H1 (cell line): Measurements from ENCODE around the gene BABAM2. TPM values are rescaled to one million over a fixed set of nuclear protein-coding genes. Genes with fewer than 3 reads are reported as not detected.

ENCODE experiments used
- CTCF ChIA-PET: fragments of 300-600 bp; sonication (Branson Sonifier 250); formaldehyde crosslinking; loops from one replicate; lab custom pipeline; 2021; ENCODE audit not compliant: partially characterized antibody; lab: Charles Lee
- POLR2A ChIA-PET: fragments of 300-600 bp; sonication (Branson Sonifier 250); formaldehyde crosslinking; loops from one replicate; lab custom pipeline; 2021; ENCODE audit warnings: inconsistent platforms; ENCODE audit not compliant: partially characterized antibody; lab: Charles Lee
- DNase-seq, 2 experiments: peaks; one replicate each; pipeline versions ENCODE4 v3.0.0 to v3.0.0-alpha.2; 2010 to 2022; ENCODE audit warnings: low spot score in 2 of 2, low read depth in 1 of 2, mixed read lengths in 1 of 2
- FAIRE-seq: peaks from 2 replicates; lab custom pipeline; 2011; peaks lifted over from hg19 to GRCh38; lab: Jason Lieb, UNC
- H2AFZ ChIP-seq: 2 replicates; pipeline ENCODE4 v1.8.1; 2012; ENCODE audit warnings: low read length, inconsistent platforms
- H2AK5ac ChIP-seq: 2 replicates; pipeline ENCODE4 v1.6.1; 2013; ENCODE audit warnings: low read depth, low read length
- H2BK120ac ChIP-seq: replicated peaks from 2 replicates; pipeline ENCODE3; 2013; ENCODE audit warnings: low read depth, low read length, inconsistent platforms
- H2BK12ac ChIP-seq: 2 replicates; pipeline ENCODE4 v1.6.1; 2013; ENCODE audit warnings: low read depth, low read length
- H2BK15ac ChIP-seq: 2 replicates; pipeline ENCODE4 v1.6.1; 2013; ENCODE audit warnings: low read length
- H2BK20ac ChIP-seq: 2 replicates; pipeline ENCODE4 v1.6.1; 2013; ENCODE audit warnings: low read length
- H2BK5ac ChIP-seq: 2 replicates; pipeline ENCODE4 v1.6.1; 2013; ENCODE audit warnings: low read depth, low read length
- H3K14ac ChIP-seq: 2 replicates; pipeline ENCODE4 v1.6.1; 2013; ENCODE audit warnings: inconsistent platforms; ENCODE audit not compliant: insufficient read length
- H3K18ac ChIP-seq: 2 replicates; pipeline ENCODE4 v1.6.1; 2013; ENCODE audit warnings: low read length; ENCODE audit errors: extremely low read depth
- H3K23ac ChIP-seq: 2 replicates; pipeline ENCODE4 v1.6.1; 2013; ENCODE audit warnings: inconsistent platforms; ENCODE audit not compliant: insufficient read length
- H3K23me2 ChIP-seq: 2 replicates; pipeline ENCODE4 v1.6.1; 2013; ENCODE audit warnings: low read depth, low read length
- H3K27ac ChIP-seq: 2 replicates; pipeline ENCODE4 v1.6.1; 2011; ENCODE audit warnings: low read depth, low read length, inconsistent platforms
- H3K27me3 ChIP-seq, 4 experiments: replicated peaks in 1 of 4; 1 replicate in 1 of 4; 2 replicates in 3 of 4; pipeline versions ENCODE4 v1.6.1 to v1.8.1; 2011 to 2013; ENCODE audit warnings: low read length in 3 of 4, mild to moderate bottlenecking in 3 of 4, inconsistent platforms in 2 of 4, mixed read lengths in 2 of 4, moderate library complexity in 1 of 4; ENCODE audit not compliant: control insufficient read depth in 3 of 4, insufficient read depth in 3 of 4; ENCODE audit errors: extremely low read depth in 1 of 4
- H3K36me3 ChIP-seq, 4 experiments: 2 replicates each; pipeline versions ENCODE4 v1.6.1 to v1.8.1; 2011 to 2013; ENCODE audit warnings: mild to moderate bottlenecking in 4 of 4, low read length in 3 of 4, moderate library complexity in 2 of 4, control low read depth in 1 of 4, inconsistent platforms in 1 of 4; ENCODE audit not compliant: insufficient read depth in 4 of 4, control insufficient read depth in 2 of 4
- H3K4ac ChIP-seq: replicated peaks from 2 replicates; pipeline ENCODE3; 2013; ENCODE audit warnings: low read length, low read depth, mixed read lengths, inconsistent platforms; ENCODE audit not compliant: insufficient read length
- H3K4me1 ChIP-seq, 4 experiments: replicated peaks in 1 of 4; 1 replicate in 1 of 4; 2 replicates in 3 of 4; pipeline versions ENCODE4 v1.6.1 to v1.8.1; 2011 to 2013; ENCODE audit warnings: low read length in 3 of 4, inconsistent platforms in 2 of 4, mixed read lengths in 1 of 4; ENCODE audit not compliant: insufficient read depth in 4 of 4, control insufficient read depth in 3 of 4
- H3K4me2 ChIP-seq, 2 experiments: 2 replicates each; pipeline versions ENCODE4 v1.6.1 to v1.8.1; 2011 to 2013; ENCODE audit warnings: low read depth in 2 of 2, low read length in 2 of 2, control low read depth in 1 of 2, inconsistent platforms in 1 of 2, mild to moderate bottlenecking in 1 of 2; ENCODE audit not compliant: insufficient read depth in 1 of 2
- H3K4me3 ChIP-seq, 4 experiments: fragments of 200-600, 300-600 bp in 1 of 4; sonication (generic), shearing (Covaris generic), sonication (Bioruptor Twin) in 1 of 4; 2 replicates each; pipeline versions ENCODE4 v1.5.1 to v1.8.1; 2011 to 2016; ENCODE audit warnings: low read length in 4 of 4, low read depth in 3 of 4, control low read depth in 2 of 4, inconsistent platforms in 2 of 4, mild to moderate bottlenecking in 2 of 4, mixed read lengths in 1 of 4, moderate library complexity in 1 of 4; ENCODE audit not compliant: insufficient read depth in 2 of 4; ENCODE audit errors: extremely low read depth in 1 of 4
- H3K56ac ChIP-seq: replicated peaks from 2 replicates; pipeline ENCODE3; 2013; ENCODE audit warnings: low read depth, mild to moderate bottlenecking, mixed read lengths, low read length, inconsistent platforms; ENCODE audit not compliant: insufficient read length
- H3K79me1 ChIP-seq: 2 replicates; pipeline ENCODE4 v1.6.1; 2013; ENCODE audit warnings: low read depth, low read length, control low read depth
- H3K79me2 ChIP-seq, 2 experiments: 2 replicates each; pipeline versions ENCODE4 v1.6.1 to v1.8.1; 2012 to 2013; ENCODE audit warnings: low read length in 2 of 2, mild to moderate bottlenecking in 2 of 2, inconsistent platforms in 1 of 2; ENCODE audit not compliant: insufficient read depth in 2 of 2, control insufficient read depth in 1 of 2
- H3K9ac ChIP-seq, 4 experiments: replicated peaks in 1 of 4; 1 replicate in 1 of 4; 2 replicates in 3 of 4; pipeline versions ENCODE4 v1.6.1 to v1.8.1; 2011 to 2013; ENCODE audit warnings: low read depth in 3 of 4, low read length in 3 of 4, control low read depth in 2 of 4, mild to moderate bottlenecking in 2 of 4, moderate library complexity in 2 of 4, inconsistent platforms in 1 of 4; ENCODE audit errors: extremely low read depth in 1 of 4
- H3K9me3 ChIP-seq, 2 experiments: 2 replicates each; pipeline versions ENCODE4 v1.6.1 to v1.8.1; 2012 to 2013; ENCODE audit warnings: mild to moderate bottlenecking in 2 of 2, moderate library complexity in 2 of 2, control low read depth in 1 of 2, inconsistent platforms in 1 of 2, low read depth in 1 of 2, low read length in 1 of 2, mixed read lengths in 1 of 2; ENCODE audit not compliant: insufficient read depth in 2 of 2
- H4K20me1 ChIP-seq, 2 experiments: replicated peaks in 1 of 2; 2 replicates each; pipeline versions ENCODE3 to v1.8.1; 2011 to 2013; ENCODE audit warnings: inconsistent platforms in 2 of 2, low read length in 2 of 2, mild to moderate bottlenecking in 1 of 2; ENCODE audit not compliant: insufficient read depth in 2 of 2, control insufficient read depth in 1 of 2
- H4K5ac ChIP-seq: 2 replicates; pipeline ENCODE4 v1.6.1; 2013; ENCODE audit warnings: low read length, low read depth, mixed read lengths, inconsistent platforms; ENCODE audit not compliant: insufficient read length
- H4K8ac ChIP-seq: 2 replicates; pipeline ENCODE4 v1.8.0; 2013; ENCODE audit warnings: mild to moderate bottlenecking, moderate library complexity, low read length, inconsistent platforms; ENCODE audit not compliant: insufficient read depth; ENCODE audit errors: extremely low read depth
- H4K91ac ChIP-seq: replicated peaks from 2 replicates; pipeline ENCODE3; 2013; ENCODE audit warnings: low read length, mixed read lengths, inconsistent platforms; ENCODE audit not compliant: insufficient read length
- ASH2L ChIP-seq: fragments of 200-600, 300-600 bp; sonication (generic); IDR thresholded peaks from one replicate; pipeline ENCODE4 v1.7.1; 2017; ENCODE audit warnings: low read length
- ATF3 ChIP-seq: IDR thresholded peaks from 2 replicates; pipeline ENCODE4 v1.6.1; 2011; ENCODE audit warnings: low read depth, mild to moderate bottlenecking, low read length; ENCODE audit not compliant: insufficient read depth
- CBX8 ChIP-seq: fragments of 300-800, 300-1000 bp; sonication (generic); IDR thresholded peaks from 2 replicates; pipeline ENCODE4 v1.7.1; 2016; ENCODE audit warnings: low read depth, low read length, borderline replicate concordance
- CTCF ChIP-seq, 3 experiments: IDR thresholded peaks; 1 replicate in 2 of 3; 2 replicates in 1 of 3; pipeline versions ENCODE4 v1.5.1 to v1.6.1; 2011; ENCODE audit warnings: low read length in 3 of 3, mild to moderate bottlenecking in 3 of 3, inconsistent platforms in 2 of 3, low read depth in 1 of 3, moderate library complexity in 1 of 3; ENCODE audit not compliant: insufficient read depth in 1 of 3; ENCODE audit errors: control extremely low read depth in 1 of 3
- EZH2 ChIP-seq: fragments of 200-600 bp; sonication (generic); IDR thresholded peaks from 2 replicates; pipeline ENCODE4 v1.7.1; 2012; ENCODE audit warnings: low read depth, mild to moderate bottlenecking, moderate library complexity, low read length, inconsistent platforms; ENCODE audit not compliant: severe bottlenecking
- RAD21 ChIP-seq, 2 experiments: IDR thresholded peaks in 1 of 2; conservative IDR thresholded peaks in 1 of 2; 2 replicates each; pipeline ENCODE4 v1.6.1; 2011; ENCODE audit warnings: low read depth in 2 of 2, low read length in 2 of 2, improper control_type of control experiment in 1 of 2, inconsistent platforms in 1 of 2, mild to moderate bottlenecking in 1 of 2, moderate library complexity in 1 of 2
- RBBP5 ChIP-seq: IDR thresholded peaks from 2 replicates; pipeline ENCODE4 v1.7.1; 2012; ENCODE audit warnings: low read depth, mild to moderate bottlenecking, inconsistent platforms, low read length, moderate library complexity, borderline replicate concordance
- RXRA ChIP-seq: IDR thresholded peaks from 2 replicates; pipeline ENCODE4 v1.6.1; 2011; ENCODE audit warnings: low read depth, mild to moderate bottlenecking, low read length, moderate library complexity; ENCODE audit not compliant: insufficient read depth
- SP2 ChIP-seq: IDR thresholded peaks from 2 replicates; pipeline ENCODE4 v1.6.1; 2012; ENCODE audit warnings: mild to moderate bottlenecking, low read length, inconsistent platforms
- ZNF274 ChIP-seq: IDR thresholded peaks from 2 replicates; pipeline ENCODE4 v1.7.0; 2012; ENCODE audit warnings: low read length, borderline replicate concordance; ENCODE audit errors: extremely low read depth
- WGBS, 2 experiments: shearing (Covaris generic) in 1 of 2; methylation state at CpG; one replicate each; pipeline versions ENCODE4 v1.1.6 to v1.1.7; 2013 to 2015; ENCODE audit warnings: low lambda C conversion rate in 2 of 2, mixed read lengths in 2 of 2, inconsistent platforms in 1 of 2, low coverage in 1 of 2, missing lambda C conversion rate in 1 of 2; ENCODE audit not compliant: insufficient replicate concordance in 2 of 2, insufficient coverage in 1 of 2, insufficient read length in 1 of 2; ENCODE audit errors: extremely low coverage in 1 of 2, missing lambda C conversion rate in 1 of 2; 5-methylcytosine and 5-hydroxymethylcytosine counted together
- polyA plus RNA-seq, 7 experiments: library from polyadenylated mRNA; depleted of rRNA in 3 of 7; stranded (reverse) in 5 of 7; unstranded in 2 of 7; fragments of >200 nt in 5 of 7; fragments of 200-250 nt in 2 of 7; gene quantifications; 1 replicate in 5 of 7; 2 replicates in 1 of 7; 4 replicates in 1 of 7; pipeline versions ENCODE4 v1.2.1 to v1.2.3, GENCODE V29; 2011 to 2013; ENCODE audit warnings: missing spikeins in 2 of 7, mixed read lengths in 2 of 7
- total RNA-seq: library from RNA; stranded (reverse); fragmentation: NEBNext Ultra II Directional; extraction: Animal tissue kit (Norgen Biotek cat#: 25700); gene quantifications from 2 replicates; pipeline ENCODE4 v1.2.1, GENCODE V29; 2021

Gene BABAM2
- total and polyA plus RNA-seq, 2 of the 8 experiments (the other 6 are each of a cell fraction or from before 2014, with no cell fraction given) = 15.8 to 20.9 TPM

GRCh38 chr2:27967076-27967475, 76.5 kb downstream of the BABAM2 start:
- H3K27ac ChIP-seq = no peak overlapping the region
- no peak overlapping the region for H3K14ac ChIP-seq
- whole genome bisulfite sequencing, 2 experiments = 98% methylated on average over 4 of the region's 4 CpGs; no CpG with 5 or more reads in 1 of the 2 experiments
- no peak overlapping the region for H2BK12ac ChIP-seq
- peaks cover 0 to 2% of the 10 kb centered on the region in 2 experiments for H4K20me1 ChIP-seq
- no peak overlapping the region for H2AK5ac ChIP-seq
- no peak for FAIRE-seq
- peaks cover 0 to 1% (median 0%) of the 10 kb centered on the region in 4 experiments; a peak in 1 of 7 replicates for H3K27me3 ChIP-seq
- peaks cover 8 to 15% of the 10 kb centered on the region in 2 experiments; a peak in 3 of 4 replicates for H3K9me3 ChIP-seq
- no peak overlapping the region for H2BK120ac ChIP-seq
- no peak overlapping the region for H4K8ac ChIP-seq
- H3K79me1 ChIP-seq = no peaks in the 10 kb centered on the region; the same call in 1 of the 2 replicates
- H3K36me3 ChIP-seq = no peaks in the 10 kb centered on the region
- no peak overlapping the region for H3K4ac ChIP-seq
- H3K4me2 ChIP-seq = no peak overlapping the region
- no peak overlapping the region for H3K4me3 ChIP-seq
- CTCF ChIA-PET = interaction anchor here (0.6 kb wide), 1 partner anchor 38 kb away, joined by 3 read pairs; no protein-coding TSS in a partner anchor
- POLR2A ChIA-PET = no interaction called here
- no peak overlapping the region for H3K9ac ChIP-seq
- no peak overlapping the region for H4K5ac ChIP-seq
- H2AFZ ChIP-seq = no peak overlapping the region
- no peak overlapping the region for H3K56ac ChIP-seq
- no peaks in the 10 kb centered on the region for H3K23me2 ChIP-seq
- H3K23ac ChIP-seq = no peak overlapping the region
- no peak overlapping the region for H2BK5ac ChIP-seq
- DNase-seq = no peak
- H3K79me2 ChIP-seq = no peaks in the 10 kb centered on the region
- no peak overlapping the region for H2BK15ac ChIP-seq
- H2BK20ac ChIP-seq = no peak overlapping the region
- H4K91ac ChIP-seq = no peak overlapping the region
- H3K18ac ChIP-seq = no peak overlapping the region
- no peaks in the 10 kb centered on the region for H3K4me1 ChIP-seq
- TF ChIP-seq ATF3 (no peak), CBX8 (no peak), ZNF274 (no peak), RXRA (no peak), CTCF (IDR thresholded peaks at IDR 0.05; ENCODE audit: control extremely low read depth in 1 of 3, insufficient read depth in 1 of 3, low read depth in 1 of 3, low read length in 3 of 3) (no peak), EZH2 (no peak), ASH2L (no peak), RBBP5 (no peak), SP2 (no peak), RAD21 (IDR thresholded peaks at IDR 0.05 in 1 of 2, conservative IDR thresholded peaks at IDR 0.05 in 1 of 2; ENCODE audit: low read depth in 2 of 2, low read length in 2 of 2) (no peak)
